CD4-positive, alpha-beta T cell treated with Interleukin-12 subunit alpha and Interleukin-12 subunit beta, for 1 hour (primary cell): Measurements from ENCODE around the gene WDR64.
"Not testable (repeated sequence)": the region's sequence is repeated elsewhere in the genome, so short reads cannot be mapped to it uniquely, and the experiment has no call there.

Experiments used
- DNase-seq: peaks from one replicate; pipeline ENCODE4 v3.0.0-alpha.2; 2020

Gene WDR64

DNA sequence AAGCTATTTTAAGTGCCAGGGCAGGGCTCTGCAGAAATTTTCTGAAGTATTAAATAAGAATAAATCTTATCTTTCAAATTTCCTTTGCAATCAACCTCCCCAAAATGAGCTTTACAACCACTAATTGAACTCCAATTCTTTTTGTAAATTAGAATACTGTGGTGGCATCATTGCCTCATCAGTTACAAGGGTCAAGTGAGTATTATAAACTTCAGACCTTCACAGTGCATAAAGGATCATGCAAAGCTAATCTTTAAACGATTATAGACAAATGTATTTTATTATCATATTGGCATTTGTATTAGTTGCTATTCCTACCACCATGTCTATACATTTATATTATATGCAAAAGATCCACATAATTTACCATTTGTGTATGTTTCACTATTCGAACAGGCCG, 19.1 kb upstream of the WDR64 start:
- DNase-seq = no peak

- no peak for DNase-seq
Measured at GRCh38 chr1:241635556-241636152, 16.4 kb upstream of the WDR64 start.

GRCh38 chr1:241636291-241636690, 15.8 kb upstream of the WDR64 start:
- no peak for DNase-seq

DNA sequence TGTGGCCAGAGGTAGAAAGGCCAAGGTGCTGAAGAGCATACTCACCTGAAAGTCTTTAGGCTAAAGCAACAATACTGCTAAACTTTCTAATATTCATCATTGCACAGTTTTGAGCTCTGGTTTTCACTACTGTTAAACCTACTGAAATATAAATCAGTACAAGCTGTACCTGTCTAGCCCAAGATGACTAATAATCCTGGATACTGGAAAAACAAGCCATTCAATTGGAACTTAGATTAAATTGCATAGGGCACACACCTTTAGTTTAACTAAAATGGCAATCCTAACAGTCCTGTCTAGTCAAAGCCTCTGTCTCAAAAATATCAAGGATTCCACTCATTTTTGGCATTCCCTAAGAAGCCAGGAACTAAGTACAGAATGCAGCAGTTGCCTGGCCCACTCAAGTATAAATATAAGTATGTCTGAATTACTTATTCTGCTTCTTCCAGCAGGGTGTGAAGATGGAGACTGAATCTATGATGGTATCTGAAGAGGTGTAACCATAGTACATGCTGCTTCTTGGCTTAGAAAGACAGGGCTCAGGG, 15.0 kb upstream of the WDR64 start:
- no peak for DNase-seq

DNA sequence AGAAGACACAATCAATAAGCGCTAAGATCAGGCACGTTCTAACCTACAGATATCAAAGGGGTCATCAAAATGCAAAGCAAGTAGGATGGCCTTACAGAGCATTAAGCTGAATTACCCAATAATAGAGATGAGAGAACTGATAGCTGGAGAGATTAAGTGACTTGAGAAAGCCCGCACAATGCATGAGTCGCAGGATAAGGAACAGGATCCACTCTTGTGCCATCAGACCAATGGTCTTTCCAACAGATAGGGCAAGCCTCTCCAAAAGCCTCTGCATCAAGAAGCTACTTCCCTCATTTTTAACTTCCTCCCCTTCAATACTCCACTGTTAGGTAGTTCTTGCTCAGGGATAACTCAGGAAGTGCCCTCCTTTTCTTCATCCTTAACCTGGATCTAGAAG, 14.5 kb upstream of the WDR64 start:
- DNase-seq = no peak

DNA sequence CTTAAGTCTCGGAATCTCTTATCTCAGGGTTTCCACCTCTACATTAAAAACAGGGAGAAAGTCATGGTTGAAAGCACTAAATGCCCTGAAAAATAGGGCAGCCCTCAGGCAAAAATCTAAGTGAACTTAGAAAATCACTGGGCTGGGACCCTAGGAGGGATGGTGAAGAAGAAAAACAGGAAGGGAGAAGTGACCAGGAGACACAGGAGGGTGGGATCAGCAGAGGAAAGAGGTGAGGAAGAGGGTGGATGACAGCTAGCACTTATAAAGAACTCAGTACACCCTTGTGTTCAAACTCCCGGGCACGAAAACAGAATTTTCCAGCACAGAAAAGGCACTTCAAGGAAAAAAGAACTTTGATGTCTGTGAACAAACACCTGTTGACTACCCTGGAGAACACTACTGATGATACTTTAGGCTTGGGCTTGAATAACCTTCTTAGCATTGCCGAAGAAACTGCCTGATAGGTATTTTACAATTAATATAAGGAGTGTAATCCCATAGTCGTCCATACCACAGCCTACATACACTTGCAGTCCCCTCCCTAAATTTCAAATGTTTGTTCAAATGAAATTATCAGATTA, 13.9 kb upstream of the WDR64 start:
- no peak for DNase-seq

GRCh38 chr1:241638909-241639622, 13.0 kb upstream of the WDR64 start:
- no peak for DNase-seq

DNA sequence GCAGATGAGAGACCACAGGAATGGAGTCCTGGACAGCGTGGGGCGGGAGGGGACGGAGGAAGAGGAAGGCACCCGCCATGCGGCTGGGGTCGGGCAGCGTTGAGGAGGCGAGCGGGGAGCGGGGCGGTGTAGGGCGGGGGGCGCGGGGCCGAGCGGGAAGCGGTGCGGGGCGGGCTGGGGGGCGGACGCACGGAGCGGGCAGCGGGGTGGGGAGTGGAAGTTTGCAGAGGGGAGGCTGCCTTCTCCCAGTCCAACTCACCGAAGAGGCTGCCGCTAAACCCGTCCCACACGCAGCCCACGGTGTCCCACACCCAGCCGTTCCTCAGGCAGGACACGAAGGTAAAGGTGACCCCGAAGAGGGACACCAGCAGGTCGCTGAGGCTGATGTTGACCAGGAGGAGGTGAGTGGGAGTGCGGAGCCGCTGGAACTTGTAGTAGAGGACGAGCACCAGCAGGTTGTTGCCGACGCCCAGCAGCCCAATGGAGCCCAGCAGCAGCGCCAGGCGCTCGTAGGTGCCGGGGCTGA, 12.4 kb upstream of the WDR64 start:
- peak; percentile 24 for DNase-seq

DNA sequence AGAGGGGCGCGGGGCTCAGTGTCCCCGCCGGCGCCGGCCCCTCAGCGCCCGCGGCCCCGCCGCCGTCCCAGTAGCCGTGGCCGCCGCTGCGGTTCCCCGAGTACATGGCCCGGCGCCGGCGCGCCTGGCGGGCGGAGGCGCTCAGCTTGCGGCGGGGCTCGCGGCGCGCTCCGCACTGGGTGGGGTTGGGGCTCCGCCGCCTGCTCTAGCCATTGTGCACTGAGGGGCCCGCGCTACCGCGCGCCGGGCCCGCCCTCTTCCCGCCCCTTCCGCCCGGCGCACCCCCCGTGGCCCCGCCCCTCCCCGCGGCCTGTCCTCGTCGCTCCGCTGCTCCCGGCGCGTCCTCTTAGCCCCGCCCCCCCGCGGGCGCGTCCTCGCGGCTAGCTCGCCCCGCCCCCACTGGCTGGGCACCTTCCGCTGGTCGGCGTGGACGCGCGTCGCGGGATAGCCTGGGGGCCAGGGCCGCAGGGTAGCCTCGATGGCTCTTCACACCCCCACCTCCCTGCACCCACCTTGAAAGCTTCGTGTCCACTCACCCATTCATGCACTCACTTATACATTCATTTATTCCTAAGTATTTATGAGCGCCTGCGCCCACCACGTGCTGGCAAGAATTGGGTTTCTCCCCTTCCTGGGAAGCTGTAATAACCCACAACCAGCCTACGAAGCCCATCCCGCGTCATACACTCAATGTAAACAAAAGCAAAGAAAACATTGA, 11.8 kb upstream of the WDR64 start, which contains the start of the genes CHML and OPN3:
Gene CHML (minus strand): TSS at position 221 of the 718 bp plus-strand sequence. CDS start 4,603 bp downstream, outside the sequence.
Gene OPN3 (minus strand): TSS at position 221 of the 718 bp plus-strand sequence. CDS start 115 bp downstream, at position 106.
- DNase-seq = peak; percentile 93

GRCh38 chr1:241640867-241641622, 11.0 kb upstream of the WDR64 start:
- no peak for DNase-seq

- no peak for DNase-seq
Measured at GRCh38 chr1:241641773-241642592, 10.1 kb upstream of the WDR64 start.

DNA sequence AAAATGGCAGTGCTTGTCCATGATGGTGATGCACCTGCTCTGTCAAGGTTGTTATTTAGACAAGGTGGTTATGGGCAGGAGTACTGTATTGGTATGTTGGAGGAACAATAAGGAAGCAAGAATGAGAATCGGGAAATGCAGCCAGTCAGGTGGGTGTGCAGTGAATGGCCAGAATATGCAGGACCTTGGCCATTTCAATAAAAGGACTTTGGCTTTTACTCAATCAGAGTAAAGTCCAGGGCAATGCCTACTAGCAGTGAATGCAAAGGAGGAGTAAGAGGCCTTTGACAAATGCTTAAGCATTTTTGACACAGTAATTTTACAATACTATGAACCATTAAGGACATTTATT, 9.5 kb upstream of the WDR64 start:
- no peak for DNase-seq

GRCh38 chr1:241644259-241644658, 7.8 kb upstream of the WDR64 start:
- DNase-seq = no peak

- no peak for DNase-seq
Measured at GRCh38 chr1:241645199-241645598, 6.9 kb upstream of the WDR64 start.

GRCh38 chr1:241646201-241646600, 5.9 kb upstream of the WDR64 start:
- no peak for DNase-seq

GRCh38 chr1:241647658-241648057, 4.4 kb upstream of the WDR64 start:
- DNase-seq = no peak

- DNase-seq = no peak
Measured at GRCh38 chr1:241648159-241648558, 3.9 kb upstream of the WDR64 start.

DNA sequence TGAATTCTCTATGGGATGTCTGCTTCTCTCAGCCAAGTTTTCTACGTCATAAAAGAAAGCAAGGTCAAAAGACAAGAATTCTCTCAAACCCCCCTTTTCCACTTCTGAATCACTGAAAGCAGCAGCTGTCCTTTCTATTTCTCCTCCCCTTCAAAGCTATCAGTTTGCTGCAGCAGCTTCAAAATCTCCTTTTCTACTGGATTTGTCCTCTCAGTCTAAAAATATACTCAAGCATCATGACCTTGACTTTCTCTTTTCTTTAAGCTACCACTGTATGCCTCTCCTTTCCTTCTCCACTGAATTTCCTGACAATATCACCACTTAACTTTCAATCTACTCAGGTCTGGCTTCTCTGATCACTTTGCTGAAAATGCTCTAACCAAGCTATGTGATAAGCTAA, 1.9 kb downstream of the WDR64 start:
- DNase-seq = no peak

- no peak for DNase-seq
Measured at GRCh38 chr1:241654641-241655040, 2.6 kb downstream of the WDR64 start.

DNA sequence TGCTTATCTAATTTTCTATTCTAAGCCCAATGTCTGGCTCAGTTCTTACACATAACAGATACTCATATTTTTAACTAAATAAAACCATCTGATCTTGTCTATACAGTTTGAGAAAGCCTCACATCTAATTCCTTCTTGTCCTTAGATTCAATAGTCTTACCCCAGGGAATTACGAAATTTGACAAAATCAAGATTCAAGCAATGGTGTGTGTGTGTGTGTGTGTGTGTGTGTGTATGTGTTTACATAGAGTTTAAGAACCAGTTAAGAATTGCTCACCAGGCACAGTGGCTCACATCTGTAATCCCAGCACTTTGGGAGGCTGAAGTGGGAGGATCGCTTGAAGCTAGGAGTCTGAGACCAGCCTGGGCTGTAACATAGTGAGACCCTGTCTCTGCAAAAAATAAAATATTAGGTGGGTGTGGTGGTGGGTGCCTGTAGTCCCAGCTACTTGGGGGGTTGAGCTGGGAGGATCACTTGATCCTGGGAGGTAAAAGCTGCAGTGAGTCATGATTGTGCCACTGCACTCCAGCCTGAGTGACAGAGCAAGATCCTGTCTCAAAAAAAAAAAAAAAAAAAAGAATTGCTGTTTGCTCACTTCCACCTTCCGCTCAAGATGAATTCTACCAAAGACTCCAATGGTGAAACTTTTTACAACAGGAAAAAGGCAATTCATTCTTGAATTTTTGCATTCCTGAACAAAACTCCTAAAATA, 6.2 kb downstream of the WDR64 start:
- no peak for DNase-seq

GRCh38 chr1:241659016-241659415, 6.9 kb downstream of the WDR64 start:
- DNase-seq = not testable (repeated sequence)
